Activated naive CD4-positive, alpha-beta T cell treated with anti-CD3 and anti-CD28 coated beads for 36 hours (primary cell): ENCODE data around the gene SPRED3. TPM values are rescaled to one million over a fixed set of nuclear protein-coding genes. Genes with fewer than 3 reads are reported as not detected.
"Not testable (repeated sequence)": the region's sequence is repeated elsewhere in the genome, so short reads cannot be mapped to it uniquely, and the experiment has no call there.

Experiments used
- CTCF ChIA-PET: fragments of 350-600 bp; sonication (Branson Sonifier 250); formaldehyde crosslinking; loops from one replicate; lab custom pipeline; 2021; ENCODE audit warnings: antibody characterized with exemption; lab: Charles Lee
- DNase-seq: peaks from one replicate; pipeline ENCODE4 v3.0.0-alpha.2; 2020
- H3K27ac Mint-ChIP-seq: one replicate; pipeline ENCODE4 v1.8.0; 2021; ENCODE audit warnings: mild to moderate bottlenecking, mixed read lengths
- H3K27me3 Mint-ChIP-seq: one replicate; pipeline ENCODE4 v1.8.0; 2021; ENCODE audit warnings: low read depth, mixed read lengths
- H3K36me3 Mint-ChIP-seq: one replicate; pipeline ENCODE4 v1.8.0; 2021; ENCODE audit warnings: low read depth, mixed read lengths
- H3K4me1 Mint-ChIP-seq: one replicate; pipeline ENCODE4 v1.8.0; 2021; ENCODE audit warnings: low read depth, mixed read lengths
- H3K4me3 Mint-ChIP-seq: one replicate; pipeline ENCODE4 v1.8.0; 2021; ENCODE audit warnings: mild to moderate bottlenecking, moderate library complexity, mixed read lengths
- H3K9me3 Mint-ChIP-seq: one replicate; pipeline ENCODE4 v1.8.0; 2021; ENCODE audit warnings: mixed read lengths
- intact Hi-C: fragments of 100-400 bp; cut with micrococcal nuclease; formaldehyde crosslinking; loops from one replicate; pipeline ENCODE4 v1.15.1; 2023
- total RNA-seq, 2 experiments: library from RNA; stranded (reverse); gene quantifications; one replicate each; pipeline ENCODE4 v1.2.3, GENCODE V29; 2021

Gene SPRED3
- total RNA-seq, 2 experiments from 2014 or later = 1.6 to 1.7 TPM

GRCh38 chr19:38399081-38399480, 10.6 kb downstream of the SPRED3 start:
- no peaks in the 10 kb centered on the region for H3K9me3 Mint-ChIP-seq
- CTCF ChIA-PET = interaction anchor here (1.2 kb wide), 1 partner anchor 235 kb away, joined by 3 read pairs; no protein-coding TSS in a partner anchor
- DNase-seq = no peak
- H3K27ac Mint-ChIP-seq = no peak overlapping the region
- no peaks in the 10 kb centered on the region for H3K36me3 Mint-ChIP-seq
- H3K27me3 Mint-ChIP-seq = no peaks in the 10 kb centered on the region
- intact Hi-C loops = loop anchor here (10.0 kb wide), 1 partner anchor 174 kb away; the partner anchor contains the start of gene DPF1
- peaks cover 16% of the 10 kb centered on the region for H3K4me1 Mint-ChIP-seq
- H3K4me3 Mint-ChIP-seq = no peak overlapping the region

DNA sequence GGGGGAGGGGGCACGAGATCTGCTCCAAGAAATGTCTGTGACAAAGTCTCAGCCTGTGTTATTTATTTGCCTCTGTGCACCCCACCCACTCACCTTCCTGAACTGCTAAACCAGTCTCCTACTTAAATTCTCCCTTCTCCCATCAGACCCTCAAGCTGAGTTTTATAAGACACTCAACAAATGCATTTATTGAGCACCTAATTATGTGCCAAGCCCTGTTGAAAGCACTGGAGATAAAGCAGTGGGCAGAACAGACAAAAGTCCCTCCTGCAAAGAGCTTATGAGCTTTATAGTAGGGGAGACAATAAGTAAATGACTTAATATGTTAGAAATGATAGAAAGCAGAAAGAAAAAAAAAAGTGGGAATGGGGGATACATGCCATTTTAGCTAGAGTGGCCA, 11.0 kb downstream of the SPRED3 start:
- no peaks in the 10 kb centered on the region for H3K36me3 Mint-ChIP-seq
- peaks cover 18% of the 10 kb centered on the region for H3K4me1 Mint-ChIP-seq
- intact Hi-C loops = loop anchor here (10.0 kb wide), 1 partner anchor 175 kb away; the partner anchor contains the start of gene DPF1
- no peak overlapping the region for H3K27ac Mint-ChIP-seq
- no peaks in the 10 kb centered on the region for H3K9me3 Mint-ChIP-seq
- CTCF ChIA-PET = interaction anchor here (0.7 to 1.2 kb wide), 2 partner anchors 173 to 235 kb away, joined by 3 read pairs; no protein-coding TSS in a partner anchor
- no peaks in the 10 kb centered on the region for H3K27me3 Mint-ChIP-seq
- DNase-seq = no peak
- no peak overlapping the region for H3K4me3 Mint-ChIP-seq

DNA sequence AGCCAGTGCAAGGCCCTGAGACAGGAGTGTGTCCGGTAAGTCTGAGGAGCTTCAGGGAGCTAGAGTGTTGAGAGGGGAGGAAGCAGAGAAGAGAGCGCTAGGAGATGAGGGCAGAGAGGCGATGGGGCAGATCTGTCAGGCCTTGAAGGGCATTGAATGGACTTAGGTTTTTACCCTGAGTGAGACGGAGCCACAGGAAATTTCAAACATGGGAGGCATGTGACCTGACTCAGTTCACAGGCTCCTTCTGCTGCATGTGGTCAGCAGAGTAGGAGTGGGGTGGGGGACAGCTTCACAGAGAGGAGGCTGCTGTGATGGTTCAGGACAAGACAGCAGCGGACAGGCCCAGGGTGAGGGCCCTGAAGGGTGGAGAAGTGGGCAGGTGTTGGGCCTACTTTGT, 11.9 kb downstream of the SPRED3 start:
- no peak overlapping the region for H3K27ac Mint-ChIP-seq

GRCh38 chr19:38401148-38401547, 12.7 kb downstream of the SPRED3 start:
- Mint-ChIP-seq H3K9me3 (no peaks in the 10 kb centered on the region), H3K4me1 (peaks cover 20% of the 10 kb centered on the region), H3K36me3 (peaks cover 5% of the 10 kb centered on the region), H3K4me3 (no peak overlapping the region), H3K27me3 (no peaks in the 10 kb centered on the region), H3K27ac (no peak overlapping the region)
- intact Hi-C loops = loop anchor here (10.0 kb wide), 1 partner anchor 434 kb away; the partner anchor contains the start of gene ECH1
- DNase-seq = no peak
- CTCF ChIA-PET = no interaction called here

More for the DNA sequence above, 11.9 kb downstream of the SPRED3 start:
- H3K27me3 Mint-ChIP-seq = no peaks in the 10 kb centered on the region
- H3K9me3 Mint-ChIP-seq = no peaks in the 10 kb centered on the region
- DNase-seq = no peak
- peaks cover 20% of the 10 kb centered on the region for H3K4me1 Mint-ChIP-seq
- CTCF ChIA-PET = interaction anchor here (1.2 kb wide), 1 partner anchor 234 kb away, joined by 3 read pairs; no protein-coding TSS in a partner anchor
- H3K4me3 Mint-ChIP-seq = no peak overlapping the region
- intact Hi-C loops = loop anchor here (10.0 kb wide), 1 partner anchor 434 kb away; the partner anchor contains the start of gene ECH1
- peaks cover 3% of the 10 kb centered on the region for H3K36me3 Mint-ChIP-seq

DNA sequence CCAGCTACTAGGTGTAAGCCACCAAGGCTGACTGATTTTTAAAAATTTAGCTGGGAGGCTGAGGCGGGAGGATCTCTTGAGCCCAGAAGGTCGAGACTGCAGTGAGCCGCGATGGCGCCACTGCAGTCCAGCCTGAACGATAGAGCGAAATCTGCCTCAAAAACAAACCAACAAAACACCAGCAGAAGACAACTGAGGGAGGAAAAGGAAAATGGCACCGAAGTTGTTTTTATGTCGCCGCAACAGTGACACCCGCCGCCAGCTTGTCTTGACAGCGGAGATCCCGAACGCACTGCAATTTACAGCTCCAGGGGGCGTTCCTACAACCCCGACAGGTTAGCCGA, 14.1 kb downstream of the SPRED3 start:
- intact Hi-C loops = loop anchor here (1.0 to 10.0 kb wide), 7 partner anchors 24 to 528 kb away; partner anchors contain the start of genes ECH1, MRPS12, RASGRP4 and SARS2
- Mint-ChIP-seq H3K4me1 (peaks cover 15% of the 10 kb centered on the region), H3K27ac (peak overlapping the region; percentile 14), H3K27me3 (no peaks in the 10 kb centered on the region), H3K9me3 (no peaks in the 10 kb centered on the region), H3K36me3 (peaks cover 11% of the 10 kb centered on the region), H3K4me3 (peak overlapping the region; percentile 90)
- DNase-seq = no peak
- CTCF ChIA-PET = interaction anchor here (0.5 to 2.7 kb wide), 38 partner anchors 8 to 641 kb away, joined by 3 to 18 read pairs (median 4); partner anchors contain the start of genes ACTN4, EIF3K, GGN and MAP4K1

GRCh38 chr19:38402967-38403674, 14.6 kb downstream of the SPRED3 start, which contains the start of gene FAM98C:
Gene FAM98C, plus strand, starts transcription at chr19:38403093. Its CDS starts 61 bp downstream, at chr19:38403154.
- Mint-ChIP-seq H3K36me3 (peaks cover 11% of the 10 kb centered on the region), H3K9me3 (no peaks in the 10 kb centered on the region), H3K4me1 (peaks cover 15% of the 10 kb centered on the region), H3K27ac (peak within 1 kb of the TSS; percentile 84), H3K27me3 (no peaks in the 10 kb centered on the region), H3K4me3 (peak within 1 kb of the TSS; percentile 90)
- CTCF ChIA-PET = interaction anchor here (0.5 to 2.7 kb wide), 40 partner anchors 9 to 640 kb away, joined by 3 to 18 read pairs (median 4); partner anchors contain the start of genes ACTN4, EIF3K, GGN and MAP4K1
- intact Hi-C loops = loop anchor here (1.0 to 10.0 kb wide), 10 partner anchors 24 to 528 kb away; partner anchors contain the start of genes ECH1, MRPS12, PSMD8 and RASGRP4
- peak; percentile 98 for DNase-seq

DNA sequence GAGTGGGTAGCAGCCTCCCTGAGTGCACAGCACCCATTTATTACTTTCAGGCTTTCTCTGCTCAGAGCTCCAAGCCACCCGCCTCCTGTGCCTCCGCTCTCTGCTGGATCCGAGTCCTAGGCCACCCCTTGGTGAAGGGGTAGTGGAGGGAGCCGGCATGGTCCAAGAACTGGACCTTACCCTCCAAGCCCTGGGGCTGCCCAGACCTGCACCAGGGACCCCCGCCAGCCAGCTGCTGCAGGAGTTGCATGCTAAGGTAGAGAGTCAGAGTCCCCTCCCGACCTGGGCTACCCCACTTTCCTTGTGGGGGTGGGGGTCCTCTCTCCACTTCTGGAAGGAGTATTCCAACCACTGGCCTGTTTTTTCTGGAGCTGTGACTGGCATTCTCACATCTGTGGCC, 16.4 kb downstream of the SPRED3 start:
- DNase-seq = no peak
- Mint-ChIP-seq H3K36me3 (peaks cover 14% of the 10 kb centered on the region), H3K27me3 (no peaks in the 10 kb centered on the region), H3K4me1 (peaks cover 15% of the 10 kb centered on the region), H3K27ac (no peak overlapping the region), H3K4me3 (peak overlapping the region; percentile 90), H3K9me3 (no peaks in the 10 kb centered on the region)
- intact Hi-C loops = loop anchor here (10.0 kb wide), 1 partner anchor 430 kb away; the partner anchor contains the start of gene ECH1
- CTCF ChIA-PET = interaction anchor here (1.3 kb wide), 1 partner anchor 232 kb away, joined by 4 read pairs; no protein-coding TSS in a partner anchor

DNA sequence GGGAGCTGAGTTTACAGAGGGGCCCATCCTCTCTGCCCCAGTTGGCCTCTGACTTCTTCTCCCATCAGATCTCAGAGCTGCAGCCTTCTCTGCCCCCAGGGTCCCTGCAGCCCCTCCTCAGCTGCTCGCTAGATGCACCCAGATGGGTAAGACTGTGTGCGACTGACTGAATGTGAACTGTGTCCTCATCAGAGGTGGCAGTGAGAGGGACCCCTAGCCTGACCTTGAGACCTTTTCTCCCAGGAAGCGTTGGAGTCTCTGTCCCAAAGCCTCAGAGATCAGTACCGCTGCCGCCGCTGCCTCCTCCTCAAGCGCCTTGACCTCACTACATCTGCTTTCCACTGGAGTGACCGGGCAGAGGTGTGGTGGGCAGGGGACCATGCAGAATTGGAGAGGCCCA, 16.8 kb downstream of the SPRED3 start:
- intact Hi-C loops = loop anchor here (10.0 kb wide), 1 partner anchor 430 kb away; the partner anchor contains the start of gene ECH1
- Mint-ChIP-seq H3K4me3 (peak overlapping the region; percentile 32), H3K27me3 (no peaks in the 10 kb centered on the region), H3K4me1 (peaks cover 15% of the 10 kb centered on the region), H3K27ac (peak overlapping the region; percentile 61), H3K9me3 (no peaks in the 10 kb centered on the region), H3K36me3 (peaks cover 15% of the 10 kb centered on the region)
- DNase-seq = no peak
- CTCF ChIA-PET = interaction anchor here (1.3 kb wide), 1 partner anchor 232 kb away, joined by 4 read pairs; no protein-coding TSS in a partner anchor

- H3K9me3 Mint-ChIP-seq = no peaks in the 10 kb centered on the region
- peaks cover 15% of the 10 kb centered on the region for H3K36me3 Mint-ChIP-seq
- H3K4me1 Mint-ChIP-seq = peaks cover 3% of the 10 kb centered on the region
- H3K27ac Mint-ChIP-seq = no peak overlapping the region
- intact Hi-C loops = loop anchor here (10.0 kb wide), 1 partner anchor 425 kb away; the partner anchor contains the start of gene ECH1
- DNase-seq = no peak
- H3K4me3 Mint-ChIP-seq = no peak overlapping the region
- H3K27me3 Mint-ChIP-seq = no peaks in the 10 kb centered on the region
- CTCF ChIA-PET = no interaction called here
Observed at GRCh38 chr19:38409631-38410133, 21.2 kb downstream of the SPRED3 start.

- CTCF ChIA-PET, DNase-seq, H3K9me3 Mint-ChIP-seq, intact Hi-C loops, H3K27me3 Mint-ChIP-seq, H3K4me3 Mint-ChIP-seq, H3K27ac Mint-ChIP-seq, H3K4me1 Mint-ChIP-seq: not testable (repeated sequence)
- H3K36me3 Mint-ChIP-seq = peaks cover 11% of the 10 kb centered on the region
Observed at GRCh38 chr19:38410407-38410806, 21.9 kb downstream of the SPRED3 start.

DNA sequence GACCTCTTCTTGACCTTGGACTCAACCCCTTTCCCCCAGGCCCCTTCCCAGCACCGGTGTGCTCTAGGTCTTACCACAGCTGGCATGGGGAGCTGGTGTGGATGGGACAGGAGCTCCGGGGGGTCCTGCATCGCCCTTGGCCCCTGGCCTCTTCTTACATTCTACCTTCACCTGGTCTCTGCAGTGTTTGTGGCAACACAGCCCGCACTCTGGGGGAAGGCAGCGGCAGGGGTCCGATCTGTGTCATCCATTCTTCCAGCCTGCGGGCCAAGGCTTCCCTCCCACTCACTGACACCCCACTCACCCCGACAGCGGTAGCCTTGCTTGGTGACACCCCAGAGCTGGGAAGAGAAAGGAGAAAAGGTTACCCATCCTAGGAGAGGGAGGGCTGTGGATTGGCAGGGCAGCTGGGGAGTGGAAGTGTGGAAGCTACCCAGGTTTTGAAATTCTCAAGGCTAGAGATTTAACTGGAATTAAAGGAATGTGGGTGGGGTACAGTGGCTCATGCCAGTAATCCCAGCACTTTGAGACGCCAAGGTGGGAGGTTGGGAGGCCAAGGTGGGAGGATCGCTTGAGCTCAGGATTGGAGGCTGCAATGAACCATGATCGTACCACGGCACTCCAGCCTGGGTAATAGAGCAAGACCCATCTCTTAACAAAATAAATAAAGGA, 22.7 kb downstream of the SPRED3 start:
- Mint-ChIP-seq H3K36me3 (peaks cover 10% of the 10 kb centered on the region), H3K27ac (no peak overlapping the region), H3K4me3 (no peak overlapping the region), H3K27me3 (no peaks in the 10 kb centered on the region), H3K4me1 (no peaks in the 10 kb centered on the region), H3K9me3 (no peaks in the 10 kb centered on the region)
- no peak for DNase-seq
- intact Hi-C loops = no loop called here
- CTCF ChIA-PET = no interaction called here
